ENCODE results near the gene PTPRT.

Gene PTPRT

GRCh38 chr20:42735539-42735938 lies 454.2 kb downstream of the PTPRT start:
- no peaks in the 10 kb centered on the region for H3K36me3 ChIP-seq (ENCODE audit: control insufficient read depth, insufficient read depth, low read length)
- H3K9ac ChIP-seq (ENCODE audit: low read length) = no peak overlapping the region
- no peak overlapping the region for H3K4me3 ChIP-seq (ENCODE audit: low read depth, low read length)
- no peaks in the 10 kb centered on the region for H3K27me3 ChIP-seq (ENCODE audit: control insufficient read depth, insufficient read depth, low read length)
- no peak overlapping the region for H3K27ac ChIP-seq (ENCODE audit: low read depth, low read length)
- no peaks in the 10 kb centered on the region for H3K4me1 ChIP-seq (ENCODE audit: control insufficient read depth, insufficient read depth, low read length)
- H3K9me3 ChIP-seq (ENCODE audit: control insufficient read depth, insufficient read depth, low read depth, low read length) = no peaks in the 10 kb centered on the region

DNA sequence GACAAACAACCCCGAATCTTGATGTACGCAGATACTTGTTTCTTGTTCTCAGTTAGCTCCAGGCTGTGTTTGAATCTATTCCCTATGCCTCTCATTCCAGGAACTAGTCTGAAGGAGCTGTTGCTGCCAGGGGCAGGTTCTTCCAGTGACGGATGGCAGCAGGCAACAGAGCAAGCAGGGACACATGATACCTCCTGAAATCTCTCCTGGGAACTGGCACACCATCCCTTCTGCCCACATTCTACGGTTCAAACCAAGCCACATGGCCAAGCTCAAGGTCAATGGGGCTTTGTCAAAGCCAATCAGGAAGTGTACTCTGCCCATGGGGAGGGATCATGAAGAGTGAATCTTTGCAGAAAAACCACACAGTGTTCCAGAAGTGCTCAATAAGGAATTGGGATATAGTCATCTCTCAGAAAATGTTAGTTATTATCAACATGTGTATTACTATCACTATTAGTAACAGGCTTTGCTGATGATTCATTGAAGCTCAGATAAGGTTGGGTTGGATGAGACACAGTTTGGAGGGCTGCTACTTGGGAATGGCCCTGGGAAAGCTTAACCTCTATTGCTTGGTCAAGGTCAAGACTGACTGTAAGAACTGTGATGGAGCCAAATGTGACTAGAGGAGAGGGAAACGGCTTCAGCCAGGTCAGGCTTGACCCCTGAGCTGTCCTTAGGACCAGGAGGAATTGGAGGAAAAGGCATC lies 454.9 kb downstream of the PTPRT start:
- H3K4me3 ChIP-seq (ENCODE audit: low read depth, low read length) = no peak overlapping the region
- no peak overlapping the region for H3K9ac ChIP-seq (ENCODE audit: low read length)
- H3K9me3 ChIP-seq (ENCODE audit: control insufficient read depth, insufficient read depth, low read depth, low read length) = no peaks in the 10 kb centered on the region
- no peaks in the 10 kb centered on the region for H3K36me3 ChIP-seq (ENCODE audit: control insufficient read depth, insufficient read depth, low read length)
- no peaks in the 10 kb centered on the region for H3K27me3 ChIP-seq (ENCODE audit: control insufficient read depth, insufficient read depth, low read length)
- H3K4me1 ChIP-seq (ENCODE audit: control insufficient read depth, insufficient read depth, low read length) = no peaks in the 10 kb centered on the region
- no peak overlapping the region for H3K27ac ChIP-seq (ENCODE audit: low read depth, low read length)

- Histone ChIP-seq H3K9me3 (ENCODE audit: control insufficient read depth, insufficient read depth, low read depth, low read length) (no peaks in the 10 kb centered on the region), H3K4me3 (ENCODE audit: low read depth, low read length) (no peak overlapping the region), H3K4me1 (ENCODE audit: control insufficient read depth, insufficient read depth, low read length) (no peaks in the 10 kb centered on the region), H3K27ac (ENCODE audit: low read depth, low read length) (no peak overlapping the region), H3K9ac (ENCODE audit: low read length) (no peak overlapping the region), H3K27me3 (ENCODE audit: control insufficient read depth, insufficient read depth, low read length) (no peaks in the 10 kb centered on the region), H3K36me3 (ENCODE audit: control insufficient read depth, insufficient read depth, low read length) (no peaks in the 10 kb centered on the region)
Measured at GRCh38 chr20:42721923-42722322, 467.8 kb downstream of the PTPRT start.

DNA sequence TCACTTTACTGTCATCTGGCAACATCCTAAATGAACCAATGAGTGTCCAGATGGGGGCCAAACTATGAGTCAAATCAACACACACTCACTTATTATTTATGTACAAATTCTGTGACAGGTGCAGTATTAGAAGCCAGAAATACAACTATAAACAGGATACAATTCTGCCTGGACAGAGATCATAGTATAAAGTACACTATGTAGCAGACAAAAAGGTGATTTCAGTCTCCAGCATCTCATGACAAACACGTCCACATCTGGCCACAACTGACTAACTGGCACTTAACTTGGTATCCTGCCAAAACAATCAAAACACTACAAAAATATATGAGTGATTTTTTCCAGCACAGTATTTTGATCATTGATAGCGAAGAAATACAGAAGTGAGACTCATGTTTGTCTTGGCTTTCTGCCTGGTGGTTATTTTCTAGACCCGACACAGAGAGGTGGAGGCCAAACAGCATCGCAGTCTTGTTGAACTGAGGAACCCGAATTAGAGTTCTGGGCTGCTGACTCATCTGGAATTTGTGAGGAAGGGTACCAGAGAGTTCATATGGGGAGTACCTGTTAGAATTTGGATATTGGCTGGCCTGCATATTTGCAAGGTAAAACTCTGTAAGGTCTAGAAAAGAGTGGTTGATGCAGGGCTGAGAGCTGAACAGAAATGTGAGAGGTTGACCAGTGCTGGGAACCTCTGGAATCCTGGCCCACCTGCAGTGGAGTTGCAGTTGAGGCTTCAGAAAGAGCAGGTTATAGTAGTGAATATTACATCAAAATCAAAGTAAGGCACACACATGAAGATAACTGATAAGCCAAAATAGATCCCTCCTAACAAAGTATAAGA lies 475.2 kb downstream of the PTPRT start:
- Histone ChIP-seq H3K27me3 (ENCODE audit: control insufficient read depth, insufficient read depth, low read length) (no peaks in the 10 kb centered on the region), H3K9me3 (ENCODE audit: control insufficient read depth, insufficient read depth, low read depth, low read length) (peaks cover 27% of the 10 kb centered on the region), H3K9ac (ENCODE audit: low read length) (no peak overlapping the region)

DNA sequence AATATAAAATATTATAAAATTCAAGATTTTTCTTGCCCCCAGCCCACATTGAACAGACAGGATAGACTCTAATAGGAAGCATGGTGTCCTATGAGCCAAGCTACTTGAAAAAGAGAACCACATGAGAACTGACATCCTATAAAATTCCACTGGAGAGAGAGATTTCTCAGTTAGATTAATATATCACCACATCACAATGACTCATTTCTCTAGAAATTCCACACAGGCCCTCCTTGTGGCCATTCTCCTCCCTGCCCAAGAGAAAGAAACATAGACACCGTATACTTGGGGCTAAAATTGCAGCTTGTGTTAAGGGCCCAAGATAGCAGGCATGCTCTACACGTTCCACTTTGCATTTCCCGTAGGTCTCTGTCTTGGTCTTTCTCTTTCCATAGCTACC lies 481.4 kb downstream of the PTPRT start:
- Histone ChIP-seq H3K27ac (ENCODE audit: low read depth, low read length) (no peak overlapping the region), H3K4me3 (ENCODE audit: low read depth, low read length) (no peak overlapping the region), H3K9me3 (ENCODE audit: control insufficient read depth, insufficient read depth, low read depth, low read length) (peaks cover 40% of the 10 kb centered on the region)

More for the DNA sequence above, 475.2 kb downstream of the PTPRT start:
- no peaks in the 10 kb centered on the region for H3K36me3 ChIP-seq (ENCODE audit: control insufficient read depth, insufficient read depth, low read length)
- no peaks in the 10 kb centered on the region for H3K4me1 ChIP-seq (ENCODE audit: control insufficient read depth, insufficient read depth, low read length)
- no peak overlapping the region for H3K27ac ChIP-seq (ENCODE audit: low read depth, low read length)
- no peak overlapping the region for H3K4me3 ChIP-seq (ENCODE audit: low read depth, low read length)

GRCh38 chr20:42706759-42707158 lies 482.9 kb downstream of the PTPRT start:
- Histone ChIP-seq H3K27me3 (ENCODE audit: control insufficient read depth, insufficient read depth, low read length) (no peaks in the 10 kb centered on the region), H3K27ac (ENCODE audit: low read depth, low read length) (no peak overlapping the region), H3K9me3 (ENCODE audit: control insufficient read depth, insufficient read depth, low read depth, low read length) (peaks cover 36% of the 10 kb centered on the region), H3K36me3 (ENCODE audit: control insufficient read depth, insufficient read depth, low read length) (no peaks in the 10 kb centered on the region), H3K9ac (ENCODE audit: low read length) (no peak overlapping the region), H3K4me3 (ENCODE audit: low read depth, low read length) (no peak overlapping the region), H3K4me1 (ENCODE audit: control insufficient read depth, insufficient read depth, low read length) (no peaks in the 10 kb centered on the region)

More for the DNA sequence above, 481.4 kb downstream of the PTPRT start:
- H3K36me3 ChIP-seq (ENCODE audit: control insufficient read depth, insufficient read depth, low read length) = no peaks in the 10 kb centered on the region
- H3K27me3 ChIP-seq (ENCODE audit: control insufficient read depth, insufficient read depth, low read length) = no peaks in the 10 kb centered on the region
- no peaks in the 10 kb centered on the region for H3K4me1 ChIP-seq (ENCODE audit: control insufficient read depth, insufficient read depth, low read length)
- no peak overlapping the region for H3K9ac ChIP-seq (ENCODE audit: low read length)

DNA sequence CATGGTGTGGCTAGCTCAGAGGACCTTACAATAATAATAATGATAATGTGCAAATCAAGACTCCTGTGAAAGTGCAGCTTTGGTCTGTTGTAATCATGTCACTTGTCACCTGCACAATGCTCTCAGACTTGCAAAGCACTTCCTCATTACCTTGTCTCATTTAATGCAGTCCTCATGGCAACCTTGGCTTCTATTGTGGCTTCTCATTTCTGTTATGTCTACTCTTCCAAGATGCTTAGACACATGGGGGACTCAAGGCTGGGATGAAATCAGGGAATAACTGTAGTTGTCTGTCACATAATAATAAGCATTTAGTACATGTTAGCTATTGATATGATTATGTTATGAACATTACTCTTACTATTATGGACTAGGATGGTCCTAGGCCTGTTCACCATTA lies 484.2 kb downstream of the PTPRT start:
- Histone ChIP-seq H3K27me3 (ENCODE audit: control insufficient read depth, insufficient read depth, low read length) (no peaks in the 10 kb centered on the region), H3K4me1 (ENCODE audit: control insufficient read depth, insufficient read depth, low read length) (no peaks in the 10 kb centered on the region), H3K4me3 (ENCODE audit: low read depth, low read length) (no peak overlapping the region), H3K9ac (ENCODE audit: low read length) (no peak overlapping the region), H3K27ac (ENCODE audit: low read depth, low read length) (no peak overlapping the region), H3K36me3 (ENCODE audit: control insufficient read depth, insufficient read depth, low read length) (no peaks in the 10 kb centered on the region), H3K9me3 (ENCODE audit: control insufficient read depth, insufficient read depth, low read depth, low read length) (peaks cover 26% of the 10 kb centered on the region)

- Histone ChIP-seq H3K36me3 (ENCODE audit: control insufficient read depth, insufficient read depth, low read length) (no peaks in the 10 kb centered on the region), H3K27me3 (ENCODE audit: control insufficient read depth, insufficient read depth, low read length) (no peaks in the 10 kb centered on the region), H3K4me1 (ENCODE audit: control insufficient read depth, insufficient read depth, low read length) (no peaks in the 10 kb centered on the region), H3K27ac (ENCODE audit: low read depth, low read length) (no peak overlapping the region), H3K4me3 (ENCODE audit: low read depth, low read length) (no peak overlapping the region), H3K9ac (ENCODE audit: low read length) (no peak overlapping the region), H3K9me3 (ENCODE audit: control insufficient read depth, insufficient read depth, low read depth, low read length) (peaks cover 8% of the 10 kb centered on the region; the same call in 1 of the 2 replicates)
Measured at GRCh38 chr20:42703744-42704143, 486.0 kb downstream of the PTPRT start.

DNA sequence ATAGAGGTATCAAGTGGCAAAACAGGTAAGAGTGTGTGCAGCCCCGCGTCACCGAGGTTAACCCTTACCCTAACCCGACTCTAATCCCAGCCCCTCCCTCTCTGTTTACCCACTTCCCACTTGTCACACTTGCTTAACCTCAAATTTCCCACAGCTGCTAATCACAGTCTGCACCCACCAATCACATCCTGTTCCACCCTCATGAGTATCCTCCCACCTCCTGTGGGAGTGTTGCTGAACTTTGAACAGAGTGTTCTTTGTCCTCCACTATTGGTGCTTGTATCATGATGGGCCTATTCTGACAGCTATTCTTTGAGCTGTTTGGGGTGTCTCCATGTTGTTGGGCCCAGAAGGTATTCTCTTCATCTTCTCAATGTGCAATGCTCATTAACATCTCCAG lies 487.8 kb downstream of the PTPRT start:
- H3K27ac ChIP-seq (ENCODE audit: low read depth, low read length) = no peak overlapping the region
- H3K36me3 ChIP-seq (ENCODE audit: control insufficient read depth, insufficient read depth, low read length) = no peaks in the 10 kb centered on the region
- H3K9ac ChIP-seq (ENCODE audit: low read length) = no peak overlapping the region
- H3K4me3 ChIP-seq (ENCODE audit: low read depth, low read length) = no peak overlapping the region
- no peaks in the 10 kb centered on the region for H3K27me3 ChIP-seq (ENCODE audit: control insufficient read depth, insufficient read depth, low read length)
- H3K4me1 ChIP-seq (ENCODE audit: control insufficient read depth, insufficient read depth, low read length) = no peaks in the 10 kb centered on the region
- H3K9me3 ChIP-seq (ENCODE audit: control insufficient read depth, insufficient read depth, low read depth, low read length) = 0 out of 2 replicates have a peak, but pooled peaks cover 3% of the 10 kb centered on the region

DNA sequence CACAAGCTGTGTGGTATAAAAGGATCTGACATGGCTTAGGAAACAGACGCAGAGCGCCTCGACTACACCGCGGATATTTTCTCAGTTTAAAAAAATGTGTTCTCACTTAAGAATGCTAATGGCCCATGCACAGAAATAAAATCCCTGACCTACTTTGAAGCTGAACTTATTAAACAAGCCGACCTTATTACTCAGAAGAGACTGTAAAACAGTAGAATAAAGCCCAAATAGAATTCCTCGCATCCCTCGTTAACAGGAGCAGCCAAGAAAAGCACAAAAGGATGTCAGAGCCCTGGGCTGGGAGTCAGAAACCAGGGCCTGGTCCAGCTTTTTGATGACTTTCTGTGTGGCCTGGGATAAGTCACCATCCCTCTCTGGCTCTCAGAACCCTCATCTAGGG lies 489.3 kb downstream of the PTPRT start:
- H3K4me3 ChIP-seq (ENCODE audit: low read depth, low read length) = no peak overlapping the region
- H3K27me3 ChIP-seq (ENCODE audit: control insufficient read depth, insufficient read depth, low read length) = no peaks in the 10 kb centered on the region
- no peaks in the 10 kb centered on the region for H3K4me1 ChIP-seq (ENCODE audit: control insufficient read depth, insufficient read depth, low read length)
- no peak overlapping the region for H3K9ac ChIP-seq (ENCODE audit: low read length)
- H3K36me3 ChIP-seq (ENCODE audit: control insufficient read depth, insufficient read depth, low read length) = no peaks in the 10 kb centered on the region
- H3K9me3 ChIP-seq (ENCODE audit: control insufficient read depth, insufficient read depth, low read depth, low read length) = 0 out of 2 replicates have a peak, but pooled peaks cover 3% of the 10 kb centered on the region
- no peak overlapping the region for H3K27ac ChIP-seq (ENCODE audit: low read depth, low read length)

DNA sequence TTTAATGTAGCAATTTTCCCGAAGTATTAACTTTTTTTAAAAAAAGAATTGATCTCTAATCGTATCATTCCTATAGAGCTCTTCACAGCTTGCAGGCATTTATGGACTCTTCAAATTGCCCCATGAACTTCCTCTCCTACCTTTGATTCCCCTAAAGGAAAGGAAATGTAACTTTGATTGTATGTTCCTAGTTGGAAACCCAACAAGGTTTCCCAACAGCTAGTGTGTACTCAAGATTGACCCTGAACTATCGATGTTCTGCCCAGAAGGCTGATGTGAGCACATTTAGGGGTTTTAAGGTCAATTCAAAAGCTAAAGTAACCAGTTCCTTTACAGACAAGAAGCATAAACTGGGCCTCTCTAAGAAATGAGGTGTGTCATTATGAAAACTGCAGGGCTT lies 491.7 kb downstream of the PTPRT start:
- no peaks in the 10 kb centered on the region for H3K36me3 ChIP-seq (ENCODE audit: control insufficient read depth, insufficient read depth, low read length)
- no peak overlapping the region for H3K4me3 ChIP-seq (ENCODE audit: low read depth, low read length)
- H3K9me3 ChIP-seq (ENCODE audit: control insufficient read depth, insufficient read depth, low read depth, low read length) = 0 out of 2 replicates have a peak, but pooled peaks cover 3% of the 10 kb centered on the region
- H3K27me3 ChIP-seq (ENCODE audit: control insufficient read depth, insufficient read depth, low read length) = no peaks in the 10 kb centered on the region
- H3K4me1 ChIP-seq (ENCODE audit: control insufficient read depth, insufficient read depth, low read length) = no peaks in the 10 kb centered on the region
- H3K27ac ChIP-seq (ENCODE audit: low read depth, low read length) = no peak overlapping the region
- no peak overlapping the region for H3K9ac ChIP-seq (ENCODE audit: low read length)

Measured in HUES6 (cell line).